Prostate gland (tissue), 2 donors: ENCODE results near the gene GNG4. TPM values are rescaled to one million over a fixed set of nuclear protein-coding genes. Genes with fewer than 3 reads are reported as not detected.

ENCODE experiments used
- DNase-seq: peaks from one replicate; pipeline ENCODE4 v3.0.0-alpha.2; 2019; ENCODE audit warnings: low spot score
- H3K27ac ChIP-seq, 2 donors: fragments of 200-600 bp; sonication (generic); 2 replicates each; pipeline ENCODE4 v1.5.1; 2017 to 2019
- H3K27me3 ChIP-seq: fragments of 200-600 bp; sonication (generic); replicated peaks from 2 replicates; pipeline ENCODE4 v1.5.1; 2019; ENCODE audit not compliant: insufficient read depth
- H3K36me3 ChIP-seq, 2 donors: fragments of 200-600 bp; sonication (generic); 1 replicate in 1 of 2; 2 replicates in 1 of 2; pipeline versions ENCODE4 v1.5.1 to v1.8.1; 2017 to 2019
- H3K4me1 ChIP-seq: fragments of 200-600 bp; sonication (generic); replicated peaks from 2 replicates; pipeline ENCODE4 v1.5.1; 2019
- H3K4me3 ChIP-seq, 2 donors: fragments of 200-600 bp; sonication (generic); 2 replicates each; pipeline ENCODE4 v1.5.1; 2017 to 2019
- H3K9me3 ChIP-seq: fragments of 200-600 bp; sonication (generic); 2 replicates; pipeline ENCODE4 v1.5.1; 2017
- CTCF ChIP-seq, 4 experiments: fragments of 200-600 bp in 2 of 4; fragments of 450-650 bp in 2 of 4; sonication (generic) in 2 of 4; IDR thresholded peaks; 1 replicate in 3 of 4; 2 replicates in 1 of 4; pipeline ENCODE4 v1.5.1; 2016 to 2019; ENCODE audit warnings: antibody characterized with exemption in 4 of 4, mild to moderate bottlenecking in 2 of 4, moderate library complexity in 2 of 4
- POLR2A ChIP-seq: fragments of 450-650 bp; IDR thresholded peaks from one replicate; pipeline ENCODE4 v1.6.1; 2016; ENCODE audit warnings: antibody characterized with exemption, mild to moderate bottlenecking
- POLR2AphosphoS5 ChIP-seq: sonication (generic); formaldehyde crosslinking; IDR thresholded peaks from one replicate; pipeline ENCODE4 v1.6.1; 2017; ENCODE audit warnings: antibody characterized with exemption
- WGBS: methylation state at CpG from one replicate; pipeline ENCODE4 v1.1.5; 2018; 5-methylcytosine and 5-hydroxymethylcytosine counted together
- intact Hi-C: fragments of 100-400 bp; cut with DNase I; formaldehyde crosslinking; loops from one replicate; pipeline ENCODE4 v1.14.2; 2022
- total RNA-seq, 2 donors: library from RNA; depleted of rRNA; stranded (reverse); fragments of >200 nt; gene quantifications; one replicate each; pipeline ENCODE4 v1.1.0, GENCODE V29; 2016

Gene GNG4
- total RNA-seq, 2 donors from 2014 or later, result 9.4 to 47.7 TPM

- WGBS, result 85% methylated on average over 4 of the region's 4 CpGs
- TF ChIP-seq POLR2AphosphoS5 (peak; percentile 31), POLR2A (no peak), CTCF (IDR thresholded peaks at IDR 0.05) (no peak)
- intact Hi-C loops, result no loop called here
Observed at GRCh38 chr1:235527196-235527814, 122.3 kb downstream of the GNG4 start.

DNA sequence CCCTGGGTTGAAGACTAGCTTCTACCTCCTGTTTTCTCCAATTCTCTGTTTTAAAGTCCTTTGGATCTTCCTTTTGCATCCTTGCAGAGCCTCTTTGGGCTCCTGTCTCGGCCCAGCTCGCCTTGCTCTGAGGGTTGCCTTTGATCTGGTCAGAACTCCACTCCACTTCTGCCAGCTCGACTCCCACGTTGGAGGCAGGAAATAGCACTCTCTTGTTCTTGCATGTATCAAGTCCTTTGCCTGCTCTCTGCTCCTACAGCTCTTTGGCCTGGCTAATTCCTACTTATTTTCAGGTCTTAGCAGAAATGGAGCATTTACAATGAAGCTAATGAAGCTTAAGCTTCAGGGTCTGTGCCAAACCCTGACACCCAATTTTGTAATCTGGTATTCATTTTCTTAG, 124.3 kb downstream of the GNG4 start:
- no peaks in the 10 kb centered on the region for H3K36me3 ChIP-seq
- H3K27ac ChIP-seq, result no peak overlapping the region
- no peaks in the 10 kb centered on the region for H3K27me3 ChIP-seq
- H3K4me1 ChIP-seq, result no peaks in the 10 kb centered on the region
- H3K4me3 ChIP-seq, result no peak overlapping the region
- H3K9me3 ChIP-seq, result no peaks in the 10 kb centered on the region
- no peak for DNase-seq
- TF ChIP-seq CTCF (IDR thresholded peaks at IDR 0.05) (no peak), POLR2AphosphoS5 (no peak), POLR2A (no peak)
- 39% methylated on average over 4 of the region's 4 CpGs for WGBS
- intact Hi-C loops, result no loop called here

More at GRCh38 chr1:235527196-235527814, 122.3 kb downstream of the GNG4 start:
- Histone ChIP-seq H3K4me1 (no peaks in the 10 kb centered on the region), H3K36me3 (no peaks in the 10 kb centered on the region), H3K27ac (no peak overlapping the region), H3K9me3 (no peaks in the 10 kb centered on the region), H3K4me3 (no peak overlapping the region), H3K27me3 (no peaks in the 10 kb centered on the region)
- DNase-seq, result no peak

DNA sequence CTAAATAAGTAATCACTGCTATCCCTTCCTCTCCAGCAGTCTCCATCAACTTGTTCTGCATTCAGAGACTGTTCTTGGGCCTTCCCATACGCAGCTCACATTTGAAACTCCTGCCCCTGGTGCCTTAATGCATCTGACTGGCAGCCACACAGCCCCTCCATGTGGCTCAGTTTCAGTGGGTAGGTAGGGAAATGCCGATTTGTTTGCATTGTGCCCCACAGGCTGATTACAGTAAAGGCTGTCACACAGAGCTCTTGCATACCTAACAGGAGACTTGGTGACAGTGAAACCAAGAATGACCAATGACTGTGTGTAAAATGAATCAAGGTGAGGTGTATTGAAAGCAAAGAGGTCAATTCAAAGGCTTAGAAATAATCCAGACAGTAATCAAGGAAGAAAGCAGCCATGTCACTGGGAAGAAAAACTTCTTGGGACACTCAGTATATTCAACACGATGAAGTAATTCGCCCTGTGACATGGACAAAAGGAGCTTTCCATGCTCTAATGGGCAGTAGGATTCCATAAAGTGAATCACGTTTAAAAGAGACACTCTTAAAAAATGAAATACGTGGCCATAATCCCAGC, 132.6 kb downstream of the GNG4 start:
- H3K27ac ChIP-seq, result peak overlapping the region; percentile 47 to 71
- no peaks in the 10 kb centered on the region for H3K9me3 ChIP-seq
- H3K4me3 ChIP-seq, result no peak overlapping the region
- no peaks in the 10 kb centered on the region for H3K27me3 ChIP-seq
- DNase-seq, result no peak
- no peaks in the 10 kb centered on the region for H3K36me3 ChIP-seq
- WGBS, result 66% methylated on average over 6 of the region's 6 CpGs
- TF ChIP-seq CTCF (IDR thresholded peaks at IDR 0.05), result no peak
- TF ChIP-seq POLR2AphosphoS5, result no peak
- TF ChIP-seq POLR2A, result no peak
- H3K4me1 ChIP-seq, result no peaks in the 10 kb centered on the region
- intact Hi-C loops, result no loop called here

DNA sequence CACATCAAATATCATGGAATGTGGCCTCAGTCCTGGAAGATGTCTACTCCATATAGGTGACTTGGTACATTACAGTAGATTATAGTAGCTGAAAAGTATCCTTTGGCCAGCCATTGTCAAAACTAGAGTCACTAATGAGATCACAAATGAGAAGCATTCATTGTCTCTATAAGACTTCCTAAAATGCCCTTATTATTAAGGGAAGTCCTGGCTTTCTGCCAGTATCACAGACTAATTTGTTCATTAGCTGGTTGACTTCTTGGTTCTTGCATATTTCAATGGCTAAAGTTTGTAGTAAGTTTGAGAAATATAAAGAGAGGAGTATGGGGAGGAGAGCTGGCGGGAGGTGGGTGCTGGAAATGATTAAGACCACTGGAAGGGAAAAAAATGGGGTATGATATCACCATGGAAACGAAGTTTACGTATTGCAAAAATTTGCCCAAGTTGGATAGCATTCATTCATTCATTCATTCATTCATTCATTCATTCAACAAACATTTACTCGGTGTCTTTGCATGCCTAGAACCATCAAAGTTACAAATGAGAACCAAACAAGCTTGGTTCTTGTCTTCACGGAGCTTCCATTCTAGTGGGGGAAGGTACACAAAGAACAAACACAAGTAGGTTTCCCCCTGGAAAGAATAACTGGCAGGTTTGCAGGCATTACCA, 133.6 kb downstream of the GNG4 start:
- no peaks in the 10 kb centered on the region for H3K27me3 ChIP-seq
- H3K36me3 ChIP-seq, result no peaks in the 10 kb centered on the region
- H3K4me3 ChIP-seq, result no peak overlapping the region
- no peak for DNase-seq
- H3K27ac ChIP-seq, result peak overlapping the region; percentile 47 to 71
- no peaks in the 10 kb centered on the region for H3K4me1 ChIP-seq
- H3K9me3 ChIP-seq, result no peaks in the 10 kb centered on the region
- intact Hi-C loops, result no loop called here
- WGBS, result 95% methylated on average over 5 of the region's 5 CpGs
- TF ChIP-seq POLR2A, result no peak
- no peak for TF ChIP-seq CTCF (IDR thresholded peaks at IDR 0.05)
- no peak for TF ChIP-seq POLR2AphosphoS5
